DOHH2 (cell line): Measurements from ENCODE around the gene SBNO2.

ENCODE experiments used
- CTCF ChIP-seq: fragments of 200-600 bp; sonication (generic); IDR thresholded peaks from one replicate; pipeline ENCODE4 v1.5.1; 2014; ENCODE audit warnings: antibody characterized with exemption, mild to moderate bottlenecking, low read depth, low read length; ENCODE audit not compliant: poor library complexity, severe bottlenecking
- EZH2phosphoT487 ChIP-seq: fragments of 200-600 bp; sonication (generic); IDR thresholded peaks from 2 replicates; pipeline ENCODE4 v1.6.1; 2017; ENCODE audit warnings: borderline replicate concordance, mild to moderate bottlenecking, antibody characterized with exemption, low read length, moderate library complexity, mixed read lengths

GRCh38 chr19:1206150-1206863, 32.2 kb upstream of the SBNO2 start:
- TF ChIP-seq CTCF (no peak), EZH2phosphoT487 (no peak)
